ENCODE results near the gene DDX21. TPM values are rescaled to one million over a fixed set of nuclear protein-coding genes. Genes with fewer than 3 reads are reported as not detected.

DDX21 gene
- polyA plus RNA-seq, 4 donors: 14.1 to 42.9 (median 28.5) TPM

- Histone ChIP-seq H3K27ac (ENCODE audit: low read depth in 1 of 3, low read length in 2 of 3) (peak overlapping the region; percentile 77 to 92 (median 79)), H3K36me3 (ENCODE audit: control insufficient read depth in 3 of 3, insufficient read depth in 2 of 3, low read depth in 1 of 3, low read length in 3 of 3) (peaks cover 0 to 18% (median 0%) of the 10 kb centered on the region in 3 donors), H3K4me1 (ENCODE audit: control insufficient read depth in 3 of 3, insufficient read depth in 2 of 3, low read depth in 1 of 3, low read length in 2 of 3) (peaks cover 2 to 11% (median 5%) of the 10 kb centered on the region in 3 donors), H3K9me3 (ENCODE audit: control insufficient read depth in 2 of 2, insufficient read depth in 1 of 2, low read depth in 1 of 2, low read length in 1 of 2) (no peaks in the 10 kb centered on the region), H3K4me3 (ENCODE audit: low read depth in 1 of 3, low read length in 3 of 3) (peak overlapping the region; percentile 71 to 78 (median 76)), H3K27me3 (ENCODE audit: control insufficient read depth in 3 of 3, insufficient read depth in 3 of 3, low read length in 3 of 3) (no peaks in the 10 kb centered on the region)
- FAIRE-seq (no peak), DNase-seq (no peak)
- 17 to 26% (median 20%) methylated on average over 22 of the region's 22 CpGs for WGBS, 3 donors
Observed at GRCh38 chr10:68989317-68989990, 33.5 kb downstream of the DDX21 start.

- DNase-seq: no peak
- Histone ChIP-seq H3K4me1 (ENCODE audit: control insufficient read depth in 3 of 3, insufficient read depth in 2 of 3, low read depth in 1 of 3, low read length in 2 of 3) (peaks cover 2 to 11% (median 5%) of the 10 kb centered on the region in 3 donors), H3K27me3 (ENCODE audit: control insufficient read depth in 3 of 3, insufficient read depth in 3 of 3, low read length in 3 of 3) (no peaks in the 10 kb centered on the region), H3K9me3 (ENCODE audit: control insufficient read depth in 2 of 2, insufficient read depth in 1 of 2, low read depth in 1 of 2, low read length in 1 of 2) (no peaks in the 10 kb centered on the region), H3K4me3 (ENCODE audit: low read depth in 1 of 3, low read length in 3 of 3) (no peak overlapping the region), H3K27ac (ENCODE audit: low read depth in 1 of 3, low read length in 2 of 3) (peak overlapping the region in 1 of 3 donors; percentile 1), H3K36me3 (ENCODE audit: control insufficient read depth in 3 of 3, insufficient read depth in 2 of 3, low read depth in 1 of 3, low read length in 3 of 3) (peaks cover 0 to 12% (median 0%) of the 10 kb centered on the region in 3 donors)
- 54 to 74% (median 68%) methylated on average over 2 of the region's 2 CpGs for WGBS, 3 donors
- FAIRE-seq: no peak
Observed at GRCh38 chr10:68992636-68993440, 36.9 kb downstream of the DDX21 start.

- H3K9me3 ChIP-seq (ENCODE audit: control insufficient read depth in 2 of 2, insufficient read depth in 1 of 2, low read depth in 1 of 2, low read length in 1 of 2): no peaks in the 10 kb centered on the region
- no peaks in the 10 kb centered on the region for H3K27me3 ChIP-seq (ENCODE audit: control insufficient read depth in 3 of 3, insufficient read depth in 3 of 3, low read length in 3 of 3)
- no peak overlapping the region for H3K4me3 ChIP-seq (ENCODE audit: low read depth in 1 of 3, low read length in 3 of 3)
- peak overlapping the region in 1 of 3 donors; percentile 17 for H3K27ac ChIP-seq (ENCODE audit: low read depth in 1 of 3, low read length in 2 of 3)
- no peak for DNase-seq
- 78 to 91% (median 89%) methylated on average over 3 of the region's 3 CpGs for WGBS, 3 donors
- peaks cover 0 to 5% (median 2%) of the 10 kb centered on the region in 3 donors for H3K4me1 ChIP-seq (ENCODE audit: control insufficient read depth in 3 of 3, insufficient read depth in 2 of 3, low read depth in 1 of 3, low read length in 2 of 3)
- peaks cover 0 to 18% (median 4%) of the 10 kb centered on the region in 3 donors for H3K36me3 ChIP-seq (ENCODE audit: control insufficient read depth in 3 of 3, insufficient read depth in 2 of 3, low read depth in 1 of 3, low read length in 3 of 3)
- no peak for FAIRE-seq
Observed at GRCh38 chr10:68997211-68997610, 41.2 kb downstream of the DDX21 start.

- Histone ChIP-seq H3K36me3 (ENCODE audit: control insufficient read depth in 3 of 3, insufficient read depth in 2 of 3, low read depth in 1 of 3, low read length in 3 of 3) (peaks cover 0 to 20% (median 4%) of the 10 kb centered on the region in 3 donors), H3K27ac (ENCODE audit: low read depth in 1 of 3, low read length in 2 of 3) (no peak overlapping the region), H3K4me1 (ENCODE audit: control insufficient read depth in 3 of 3, insufficient read depth in 2 of 3, low read depth in 1 of 3, low read length in 2 of 3) (no peaks in the 10 kb centered on the region), H3K9me3 (ENCODE audit: control insufficient read depth in 2 of 2, insufficient read depth in 1 of 2, low read depth in 1 of 2, low read length in 1 of 2) (no peaks in the 10 kb centered on the region), H3K27me3 (ENCODE audit: control insufficient read depth in 3 of 3, insufficient read depth in 3 of 3, low read length in 3 of 3) (no peaks in the 10 kb centered on the region), H3K4me3 (ENCODE audit: low read depth in 1 of 3, low read length in 3 of 3) (no peak overlapping the region)
- peak; percentile 11 to 23 for DNase-seq
- FAIRE-seq: no peak
- WGBS, 3 donors: 3 to 11% (median 9%) methylated on average over 1 of the region's 1 CpG
Observed at GRCh38 chr10:69004821-69005220, 48.9 kb downstream of the DDX21 start.

GRCh38 chr10:69005704-69006485, 49.9 kb downstream of the DDX21 start:
- Histone ChIP-seq H3K9me3 (ENCODE audit: control insufficient read depth in 2 of 2, insufficient read depth in 1 of 2, low read depth in 1 of 2, low read length in 1 of 2) (no peaks in the 10 kb centered on the region), H3K36me3 (ENCODE audit: control insufficient read depth in 3 of 3, insufficient read depth in 2 of 3, low read depth in 1 of 3, low read length in 3 of 3) (peaks cover 0 to 20% (median 2%) of the 10 kb centered on the region in 3 donors)

DNA sequence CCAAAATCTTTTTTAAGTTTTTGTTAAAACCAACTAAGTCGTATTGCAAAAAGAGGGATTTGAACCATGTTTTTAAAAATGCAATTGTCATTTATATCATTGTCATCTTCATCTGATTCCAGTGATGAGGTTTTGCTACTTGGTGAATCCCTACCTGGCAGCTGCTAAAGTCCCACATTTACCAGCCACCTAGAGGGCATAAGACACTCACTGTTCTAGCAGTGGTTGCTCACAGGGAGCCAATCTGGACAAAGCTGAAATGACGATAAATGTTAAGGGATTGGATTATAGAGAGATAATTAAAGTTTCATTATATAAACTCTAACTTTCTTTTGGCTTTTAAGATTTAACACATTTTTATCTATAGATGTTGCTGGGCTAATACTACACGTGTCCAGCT, 51.3 kb downstream of the DDX21 start:
- Histone ChIP-seq H3K4me1 (ENCODE audit: control insufficient read depth in 3 of 3, insufficient read depth in 2 of 3, low read depth in 1 of 3, low read length in 2 of 3) (no peaks in the 10 kb centered on the region), H3K27me3 (ENCODE audit: control insufficient read depth in 3 of 3, insufficient read depth in 3 of 3, low read length in 3 of 3) (no peaks in the 10 kb centered on the region), H3K36me3 (ENCODE audit: control insufficient read depth in 3 of 3, insufficient read depth in 2 of 3, low read depth in 1 of 3, low read length in 3 of 3) (peaks cover 0 to 21% (median 0%) of the 10 kb centered on the region in 3 donors), H3K4me3 (ENCODE audit: low read depth in 1 of 3, low read length in 3 of 3) (no peak overlapping the region), H3K27ac (ENCODE audit: low read depth in 1 of 3, low read length in 2 of 3) (no peak overlapping the region), H3K9me3 (ENCODE audit: control insufficient read depth in 2 of 2, insufficient read depth in 1 of 2, low read depth in 1 of 2, low read length in 1 of 2) (no peaks in the 10 kb centered on the region)
- DNase-seq: no peak
- 87 to 90% (median 88%) methylated on average over 3 of the region's 3 CpGs for WGBS, 3 donors
- FAIRE-seq: no peak

More at GRCh38 chr10:69005704-69006485, 49.9 kb downstream of the DDX21 start:
- no peak for DNase-seq
- no peak overlapping the region for H3K27ac ChIP-seq (ENCODE audit: low read depth in 1 of 3, low read length in 2 of 3)
- 87 to 96% (median 94%) methylated on average over 6 of the region's 6 CpGs for WGBS, 3 donors
- H3K4me3 ChIP-seq (ENCODE audit: low read depth in 1 of 3, low read length in 3 of 3): no peak overlapping the region
- FAIRE-seq: no peak
- H3K27me3 ChIP-seq (ENCODE audit: control insufficient read depth in 3 of 3, insufficient read depth in 3 of 3, low read length in 3 of 3): no peaks in the 10 kb centered on the region
- H3K4me1 ChIP-seq (ENCODE audit: control insufficient read depth in 3 of 3, insufficient read depth in 2 of 3, low read depth in 1 of 3, low read length in 2 of 3): no peaks in the 10 kb centered on the region

DNA sequence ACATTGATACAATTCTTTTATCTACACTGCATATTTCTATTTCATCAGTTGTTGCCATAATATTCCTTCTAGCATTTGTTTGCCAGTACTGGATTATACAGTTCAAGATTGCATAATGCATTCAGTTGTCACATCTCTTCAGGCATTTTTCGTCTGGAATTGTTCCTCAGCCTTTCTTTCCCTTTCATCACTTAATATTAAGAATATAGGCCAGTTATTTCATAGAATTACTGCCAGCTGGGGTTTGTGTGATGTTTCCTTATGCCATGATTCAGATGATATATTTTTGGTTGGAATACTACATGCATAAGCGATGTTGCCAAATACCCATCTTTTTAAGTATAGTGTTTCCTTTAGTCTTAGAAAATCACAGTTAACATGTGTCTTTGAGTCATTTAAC, 53.4 kb downstream of the DDX21 start:
- 74 to 86% (median 82%) methylated on average over 2 of the region's 2 CpGs for WGBS, 3 donors
- Histone ChIP-seq H3K27me3 (ENCODE audit: control insufficient read depth in 3 of 3, insufficient read depth in 3 of 3, low read length in 3 of 3) (no peaks in the 10 kb centered on the region), H3K4me1 (ENCODE audit: control insufficient read depth in 3 of 3, insufficient read depth in 2 of 3, low read depth in 1 of 3, low read length in 2 of 3) (no peaks in the 10 kb centered on the region), H3K4me3 (ENCODE audit: low read depth in 1 of 3, low read length in 3 of 3) (no peak overlapping the region), H3K9me3 (ENCODE audit: control insufficient read depth in 2 of 2, insufficient read depth in 1 of 2, low read depth in 1 of 2, low read length in 1 of 2) (no peaks in the 10 kb centered on the region), H3K27ac (ENCODE audit: low read depth in 1 of 3, low read length in 2 of 3) (no peak overlapping the region), H3K36me3 (ENCODE audit: control insufficient read depth in 3 of 3, insufficient read depth in 2 of 3, low read depth in 1 of 3, low read length in 3 of 3) (peaks cover 0 to 22% (median 2%) of the 10 kb centered on the region in 3 donors)
- FAIRE-seq (no peak), DNase-seq (no peak)

DNA sequence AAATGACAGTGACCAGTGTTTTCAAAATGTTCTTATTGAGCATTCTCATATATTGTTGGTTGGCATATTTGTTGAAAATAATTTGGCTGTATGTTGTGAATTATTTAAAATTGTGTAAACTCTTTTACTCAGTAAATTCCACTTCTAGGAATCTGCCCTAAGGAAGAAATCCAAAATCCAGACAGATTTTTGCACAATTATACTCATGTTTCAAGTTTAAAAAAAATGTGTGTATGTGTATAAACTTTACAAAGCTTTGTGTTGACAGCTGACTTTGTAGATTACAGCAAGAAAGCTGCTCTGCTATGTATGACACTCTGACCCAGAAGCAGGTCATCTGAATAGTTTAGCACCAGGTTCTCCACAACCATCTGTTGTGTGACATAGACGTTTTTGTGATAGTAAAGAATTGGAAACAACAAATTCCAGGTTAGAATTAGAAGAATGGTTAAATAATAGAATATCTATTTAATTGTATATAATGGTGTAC, 54.2 kb downstream of the DDX21 start:
- H3K4me1 ChIP-seq (ENCODE audit: control insufficient read depth in 3 of 3, insufficient read depth in 2 of 3, low read depth in 1 of 3, low read length in 2 of 3): no peaks in the 10 kb centered on the region
- 65 to 66% (median 65%) methylated on average over 1 of the region's 1 CpG for WGBS, 3 donors
- no peak for DNase-seq
- H3K4me3 ChIP-seq (ENCODE audit: low read depth in 1 of 3, low read length in 3 of 3): no peak overlapping the region
- H3K27me3 ChIP-seq (ENCODE audit: control insufficient read depth in 3 of 3, insufficient read depth in 3 of 3, low read length in 3 of 3): no peaks in the 10 kb centered on the region
- no peak overlapping the region for H3K27ac ChIP-seq (ENCODE audit: low read depth in 1 of 3, low read length in 2 of 3)
- H3K36me3 ChIP-seq (ENCODE audit: control insufficient read depth in 3 of 3, insufficient read depth in 2 of 3, low read depth in 1 of 3, low read length in 3 of 3): peaks cover 0 to 21% (median 2%) of the 10 kb centered on the region in 3 donors
- FAIRE-seq: no peak
- H3K9me3 ChIP-seq (ENCODE audit: control insufficient read depth in 2 of 2, insufficient read depth in 1 of 2, low read depth in 1 of 2, low read length in 1 of 2): no peaks in the 10 kb centered on the region
